Amniotic epithelial cell (primary cell): ENCODE measurements around the gene SMYD3.
A peak's percentile ranks its signal among the peaks of the same experiment; 100 is the strongest.
"Not testable (repeated sequence)": the region's sequence is repeated elsewhere in the genome, so short reads cannot be mapped to it uniquely, and the experiment has no call there.

Source experiments
- DNase-seq: peaks from one replicate; pipeline ENCODE4 v3.0.0-alpha.2; 2010; ENCODE audit warnings: low read depth

The SMYD3 gene

GRCh38 chr1:245715291-245715701 lies 791.8 kb downstream of the SMYD3 start:
- peak; percentile 42 for DNase-seq

GRCh38 chr1:245714027-245714426 lies 793.1 kb downstream of the SMYD3 start:
- not testable (repeated sequence) for DNase-seq

- DNase-seq = no peak
These were observed 795.8 kb downstream of the SMYD3 start for GRCh38 chr1:245710961-245711903.

- no peak for DNase-seq
These were observed 799.1 kb downstream of the SMYD3 start for GRCh38 chr1:245707941-245708340.

- DNase-seq = no peak
These were observed 802.3 kb downstream of the SMYD3 start for GRCh38 chr1:245704765-245705164.

GRCh38 chr1:245704341-245704740 lies 802.7 kb downstream of the SMYD3 start:
- DNase-seq = no peak

- DNase-seq = no peak
These were observed 804.7 kb downstream of the SMYD3 start for GRCh38 chr1:245702346-245702745.

- DNase-seq = no peak
These were observed 805.4 kb downstream of the SMYD3 start for GRCh38 chr1:245701631-245702030.

GRCh38 chr1:245700631-245701030 lies 806.4 kb downstream of the SMYD3 start:
- DNase-seq = no peak
